ENCODE results near the gene RELN. TPM values are rescaled to one million over a fixed set of nuclear protein-coding genes. Genes with fewer than 3 reads are reported as not detected.
"Not testable (repeated sequence)": the region's sequence is repeated elsewhere in the genome, so short reads cannot be mapped to it uniquely, and the experiment has no call there.

The RELN gene
- 100 to 1,000 TPM in 1 of 2 donors, 10 to 100 TPM in 1; 31.9 to 131 TPM for total RNA-seq
- 10 to 100 TPM; 63.2 to 76.3 TPM for polyA plus RNA-seq (ENCODE audit: insufficient read length in 2 of 2)
- long read RNA-seq, donor 1: 0 reads
- long read RNA-seq, donor 2: 0 reads
- long read RNA-seq, donor 3: 0 reads
- long read RNA-seq, donor 4: 0 reads

GRCh38 chr7:103989200-103989784, at the start of gene RELN:
Gene RELN, minus strand, starts transcription at chr7:103989658. Its CDS starts 302 bp downstream, at chr7:103989356.
- H3K27ac ChIP-seq (ENCODE audit: low read depth, low read length): peak within 1 kb of the TSS; percentile 84
- H3K36me3 ChIP-seq (ENCODE audit: control insufficient read depth, insufficient read depth, low read length): no peaks in the 10 kb centered on the region
- no peaks in the 10 kb centered on the region for H3K9me3 ChIP-seq (ENCODE audit: control insufficient read depth, insufficient read depth, low read length)
- peak within 1 kb of the TSS; percentile 72 for H3K4me3 ChIP-seq (ENCODE audit: low read depth, low read length)
- H3K27me3 ChIP-seq (ENCODE audit: control insufficient read depth, insufficient read depth, low read length): peaks cover 23% of the 10 kb centered on the region
- peaks cover 21% of the 10 kb centered on the region for H3K4me1 ChIP-seq (ENCODE audit: control insufficient read depth, insufficient read depth, low read length)
- under 1% methylated on average over 75 of the region's 89 CpGs for WGBS (ENCODE audit: insufficient coverage)
- peak in 3 of 6 donors; percentile 45 to 84 (median 83) for DNase-seq (ENCODE audit: low read depth in 4 of 6, low spot score in 6 of 6)

DNA sequence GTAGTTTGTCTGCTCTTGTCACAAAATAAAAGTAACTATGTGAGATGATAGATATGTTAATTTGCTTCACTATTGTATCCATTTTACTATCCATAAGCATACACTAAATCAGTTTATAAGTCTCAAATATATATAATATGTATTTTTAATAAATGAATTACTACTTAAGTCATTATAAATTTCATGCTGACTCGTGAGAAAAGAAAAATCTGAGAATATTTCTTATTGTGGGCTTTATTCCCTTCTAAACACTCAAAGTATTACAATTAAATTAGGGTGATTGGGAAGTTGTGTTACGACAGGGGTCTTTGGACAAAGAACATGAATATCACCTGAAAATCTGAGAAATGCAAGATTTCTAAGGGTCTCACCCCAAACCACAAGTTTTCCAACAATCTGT, 48.7 kb upstream of the RELN start:
- no peak overlapping the region for H3K4me3 ChIP-seq (ENCODE audit: low read depth, low read length)
- H3K36me3 ChIP-seq (ENCODE audit: control insufficient read depth, insufficient read depth, low read length): no peaks in the 10 kb centered on the region
- no CpG with 5 or more reads among the region's 2 CpGs for WGBS (ENCODE audit: insufficient coverage)
- no peaks in the 10 kb centered on the region for H3K4me1 ChIP-seq (ENCODE audit: control insufficient read depth, insufficient read depth, low read length)
- H3K27me3 ChIP-seq (ENCODE audit: control insufficient read depth, insufficient read depth, low read length): no peaks in the 10 kb centered on the region
- peaks cover 2% of the 10 kb centered on the region for H3K9me3 ChIP-seq (ENCODE audit: control insufficient read depth, insufficient read depth, low read length)
- H3K27ac ChIP-seq (ENCODE audit: low read depth, low read length): no peak overlapping the region
- DNase-seq (ENCODE audit: low read depth in 4 of 6, low spot score in 6 of 6): no peak

DNA sequence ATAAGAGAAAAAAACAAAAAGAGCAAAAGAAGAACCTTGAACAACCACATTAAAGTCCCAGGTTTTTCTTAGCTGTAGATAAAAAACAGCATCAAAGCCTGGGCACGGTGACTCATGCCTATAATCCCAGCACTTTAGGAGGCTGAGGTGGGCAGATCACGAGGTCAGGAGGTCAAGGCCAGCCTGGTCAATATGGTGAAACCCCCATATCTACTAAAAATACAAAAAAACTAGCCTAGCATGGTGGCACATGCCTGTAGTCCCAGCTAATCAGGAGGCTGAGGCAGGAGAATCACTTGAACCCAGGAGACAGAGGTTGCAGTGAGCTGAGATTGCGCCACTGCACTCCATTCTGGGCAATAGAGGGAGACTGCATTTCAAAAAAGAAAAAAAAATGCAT, 47.4 kb upstream of the RELN start:
- not testable (repeated sequence) for H3K36me3 ChIP-seq (ENCODE audit: control insufficient read depth, insufficient read depth, low read length); H3K9me3 ChIP-seq (ENCODE audit: control insufficient read depth, insufficient read depth, low read length); DNase-seq (ENCODE audit: low read depth in 4 of 6, low spot score in 6 of 6); H3K27ac ChIP-seq (ENCODE audit: low read depth, low read length); H3K27me3 ChIP-seq (ENCODE audit: control insufficient read depth, insufficient read depth, low read length); H3K4me3 ChIP-seq (ENCODE audit: low read depth, low read length); H3K4me1 ChIP-seq (ENCODE audit: control insufficient read depth, insufficient read depth, low read length)
- 71% methylated on average over 1 of the region's 3 CpGs for WGBS (ENCODE audit: insufficient coverage)

DNA sequence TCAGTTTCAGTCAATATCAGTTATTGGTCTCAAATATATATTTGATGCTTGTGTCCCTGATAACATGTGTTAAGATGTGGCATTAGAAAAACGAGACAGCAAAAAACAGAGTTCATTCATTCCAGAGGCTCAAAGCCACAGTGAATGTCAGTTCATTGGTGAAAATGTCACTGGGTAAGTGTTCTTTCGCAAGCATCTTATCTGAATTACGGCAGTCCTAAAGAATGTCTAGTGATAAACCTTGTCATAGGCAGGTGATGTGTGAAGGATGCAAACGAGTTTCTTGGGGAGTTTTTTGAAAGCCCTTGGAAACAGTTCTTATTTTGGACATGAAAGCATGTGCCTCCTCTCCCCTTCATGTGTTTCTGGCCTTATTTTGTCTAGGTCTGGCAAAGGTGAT, 45.9 kb upstream of the RELN start:
- Histone ChIP-seq H3K4me3 (ENCODE audit: low read depth, low read length) (no peak overlapping the region), H3K9me3 (ENCODE audit: control insufficient read depth, insufficient read depth, low read length) (peaks cover 2% of the 10 kb centered on the region), H3K36me3 (ENCODE audit: control insufficient read depth, insufficient read depth, low read length) (no peaks in the 10 kb centered on the region), H3K27ac (ENCODE audit: low read depth, low read length) (no peak overlapping the region), H3K4me1 (ENCODE audit: control insufficient read depth, insufficient read depth, low read length) (no peaks in the 10 kb centered on the region), H3K27me3 (ENCODE audit: control insufficient read depth, insufficient read depth, low read length) (no peaks in the 10 kb centered on the region)
- DNase-seq (ENCODE audit: low read depth in 4 of 6, low spot score in 6 of 6): no peak
- 100% methylated on average over 4 of the region's 4 CpGs for WGBS (ENCODE audit: insufficient coverage)

- H3K27ac ChIP-seq (ENCODE audit: low read depth, low read length): no peak overlapping the region
- H3K27me3 ChIP-seq (ENCODE audit: control insufficient read depth, insufficient read depth, low read length): no peaks in the 10 kb centered on the region
- WGBS (ENCODE audit: insufficient coverage): no CpG with 5 or more reads among the region's 1 CpG
- no peak for DNase-seq (ENCODE audit: low read depth in 4 of 6, low spot score in 6 of 6)
- H3K9me3 ChIP-seq (ENCODE audit: control insufficient read depth, insufficient read depth, low read length): peaks cover 2% of the 10 kb centered on the region
- no peak overlapping the region for H3K4me3 ChIP-seq (ENCODE audit: low read depth, low read length)
- no peaks in the 10 kb centered on the region for H3K4me1 ChIP-seq (ENCODE audit: control insufficient read depth, insufficient read depth, low read length)
- H3K36me3 ChIP-seq (ENCODE audit: control insufficient read depth, insufficient read depth, low read length): no peaks in the 10 kb centered on the region
Measured at GRCh38 chr7:104034679-104035078, 45.2 kb upstream of the RELN start.

- no peak for DNase-seq (ENCODE audit: low read depth in 4 of 6, low spot score in 6 of 6)
- no CpG with 5 or more reads among the region's 1 CpG for WGBS (ENCODE audit: insufficient coverage)
- no peaks in the 10 kb centered on the region for H3K36me3 ChIP-seq (ENCODE audit: control insufficient read depth, insufficient read depth, low read length)
- peaks cover 2% of the 10 kb centered on the region for H3K9me3 ChIP-seq (ENCODE audit: control insufficient read depth, insufficient read depth, low read length)
- no peaks in the 10 kb centered on the region for H3K27me3 ChIP-seq (ENCODE audit: control insufficient read depth, insufficient read depth, low read length)
- no peak overlapping the region for H3K4me3 ChIP-seq (ENCODE audit: low read depth, low read length)
- H3K27ac ChIP-seq (ENCODE audit: low read depth, low read length): no peak overlapping the region
- H3K4me1 ChIP-seq (ENCODE audit: control insufficient read depth, insufficient read depth, low read length): no peaks in the 10 kb centered on the region
Measured at GRCh38 chr7:104033837-104034236, 44.4 kb upstream of the RELN start.

DNA sequence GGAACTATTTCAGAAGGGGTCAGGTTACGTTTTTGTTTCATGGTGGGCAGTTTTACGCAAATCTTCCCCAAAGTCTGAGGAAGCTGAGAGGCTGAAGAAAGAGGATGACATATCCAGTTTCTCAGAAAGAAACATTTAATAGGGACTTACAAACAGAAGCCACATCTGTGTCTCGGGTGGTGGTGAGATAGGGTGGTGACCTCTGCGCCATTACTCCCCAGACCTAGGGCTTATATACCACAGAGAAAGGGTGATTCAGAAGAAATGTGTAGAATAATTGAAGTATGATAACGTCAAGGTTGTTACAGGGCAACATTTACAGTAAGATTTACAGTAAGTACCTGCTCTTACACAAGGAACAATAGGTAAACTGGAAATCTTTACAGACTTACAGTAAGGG, 43.0 kb upstream of the RELN start:
- H3K36me3 ChIP-seq (ENCODE audit: control insufficient read depth, insufficient read depth, low read length): no peaks in the 10 kb centered on the region
- DNase-seq (ENCODE audit: low read depth in 4 of 6, low spot score in 6 of 6): no peak
- no peak overlapping the region for H3K4me3 ChIP-seq (ENCODE audit: low read depth, low read length)
- peaks cover 2% of the 10 kb centered on the region for H3K9me3 ChIP-seq (ENCODE audit: control insufficient read depth, insufficient read depth, low read length)
- no peaks in the 10 kb centered on the region for H3K4me1 ChIP-seq (ENCODE audit: control insufficient read depth, insufficient read depth, low read length)
- H3K27ac ChIP-seq (ENCODE audit: low read depth, low read length): no peak overlapping the region
- WGBS (ENCODE audit: insufficient coverage): no CpG with 5 or more reads among the region's 5 CpGs
- no peaks in the 10 kb centered on the region for H3K27me3 ChIP-seq (ENCODE audit: control insufficient read depth, insufficient read depth, low read length)

DNA sequence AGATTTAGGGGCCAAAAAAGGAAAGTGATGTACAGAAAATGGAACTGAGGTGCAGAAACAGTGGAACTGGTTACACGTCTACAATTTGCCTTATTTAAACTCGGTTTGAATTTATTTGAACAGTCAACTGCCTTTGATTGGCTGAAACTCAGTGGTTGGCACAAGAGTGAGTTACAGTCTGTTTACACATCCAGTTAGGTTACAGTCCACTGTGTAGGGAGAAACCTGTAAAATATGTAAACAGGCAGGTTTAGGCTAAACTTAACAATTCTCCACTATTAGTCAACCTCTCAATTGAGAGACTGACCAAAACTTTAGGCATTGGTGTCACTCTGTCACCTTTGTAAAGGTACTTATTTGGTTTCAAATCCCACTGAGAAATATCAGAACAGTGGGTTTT, 40.3 kb upstream of the RELN start:
- Histone ChIP-seq H3K4me3 (ENCODE audit: low read depth, low read length) (no peak overlapping the region), H3K4me1 (ENCODE audit: control insufficient read depth, insufficient read depth, low read length) (no peaks in the 10 kb centered on the region), H3K27me3 (ENCODE audit: control insufficient read depth, insufficient read depth, low read length) (no peaks in the 10 kb centered on the region), H3K9me3 (ENCODE audit: control insufficient read depth, insufficient read depth, low read length) (peaks cover 2% of the 10 kb centered on the region), H3K36me3 (ENCODE audit: control insufficient read depth, insufficient read depth, low read length) (no peaks in the 10 kb centered on the region), H3K27ac (ENCODE audit: low read depth, low read length) (no peak overlapping the region)
- WGBS (ENCODE audit: insufficient coverage): 95% methylated on average over 2 of the region's 2 CpGs
- DNase-seq (ENCODE audit: low read depth in 4 of 6, low spot score in 6 of 6): no peak

DNA sequence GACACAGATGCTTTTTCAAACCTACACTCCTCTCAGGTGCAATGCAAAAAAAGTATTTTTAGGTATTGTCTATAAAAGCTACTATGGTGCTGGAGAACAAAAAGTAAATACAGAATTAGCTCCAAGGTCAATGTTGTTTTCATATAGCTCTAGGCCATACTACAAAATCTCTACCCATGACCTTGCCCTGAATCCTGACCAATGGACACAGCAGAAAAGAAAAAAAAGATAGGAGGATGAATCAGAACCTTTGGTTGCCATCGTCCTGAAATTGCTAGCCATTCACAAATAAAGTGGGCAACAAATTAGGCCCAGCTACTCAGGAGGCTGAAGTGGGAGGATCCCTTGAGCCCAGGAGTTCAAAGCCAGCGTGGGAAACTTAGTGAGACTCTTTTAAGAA, 35.2 kb upstream of the RELN start:
- no peak for DNase-seq (ENCODE audit: low read depth in 4 of 6, low spot score in 6 of 6)
- no peak overlapping the region for H3K27ac ChIP-seq (ENCODE audit: low read depth, low read length)
- H3K9me3 ChIP-seq (ENCODE audit: control insufficient read depth, insufficient read depth, low read length): no peaks in the 10 kb centered on the region
- H3K27me3 ChIP-seq (ENCODE audit: control insufficient read depth, insufficient read depth, low read length): no peaks in the 10 kb centered on the region
- no peak overlapping the region for H3K4me3 ChIP-seq (ENCODE audit: low read depth, low read length)
- H3K4me1 ChIP-seq (ENCODE audit: control insufficient read depth, insufficient read depth, low read length): no peaks in the 10 kb centered on the region
- 91% methylated on average over 1 of the region's 2 CpGs for WGBS (ENCODE audit: insufficient coverage)
- no peaks in the 10 kb centered on the region for H3K36me3 ChIP-seq (ENCODE audit: control insufficient read depth, insufficient read depth, low read length)

DNA sequence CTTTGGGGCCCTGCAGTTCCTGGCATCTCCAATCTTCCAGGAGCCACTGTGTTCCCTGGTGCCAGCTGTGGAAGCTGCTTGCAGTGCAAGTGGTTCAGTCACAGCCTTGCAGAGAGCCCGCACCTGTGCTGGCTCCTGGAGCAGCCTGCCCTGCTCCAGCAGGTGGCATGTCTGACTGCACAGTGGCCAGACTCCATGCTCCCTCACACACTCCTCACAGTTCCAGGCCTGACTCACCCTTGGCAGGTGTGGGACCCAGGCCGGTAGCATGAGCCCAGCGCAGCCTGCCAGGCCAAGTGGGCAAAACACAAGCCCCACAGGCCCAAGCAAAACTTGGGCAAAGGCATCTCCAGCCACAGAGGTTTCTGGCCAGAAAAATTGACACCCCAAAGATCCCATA, 33.6 kb upstream of the RELN start:
- no peaks in the 10 kb centered on the region for H3K27me3 ChIP-seq (ENCODE audit: control insufficient read depth, insufficient read depth, low read length)
- H3K36me3 ChIP-seq (ENCODE audit: control insufficient read depth, insufficient read depth, low read length): no peaks in the 10 kb centered on the region
- WGBS (ENCODE audit: insufficient coverage): 100% methylated on average over 3 of the region's 3 CpGs
- H3K9me3 ChIP-seq (ENCODE audit: control insufficient read depth, insufficient read depth, low read length): no peaks in the 10 kb centered on the region
- DNase-seq (ENCODE audit: low read depth in 4 of 6, low spot score in 6 of 6): no peak
- H3K4me1 ChIP-seq (ENCODE audit: control insufficient read depth, insufficient read depth, low read length): no peaks in the 10 kb centered on the region
- no peak overlapping the region for H3K27ac ChIP-seq (ENCODE audit: low read depth, low read length)
- H3K4me3 ChIP-seq (ENCODE audit: low read depth, low read length): no peak overlapping the region
